HEK293 (cell line): ENCODE data around the gene USP12.
"Not testable (repeated sequence)": the region's sequence is repeated elsewhere in the genome, so short reads cannot be mapped to it uniquely, and the experiment has no call there.

Experiments used
- CTCF ChIA-PET: fragments of 350-600 bp; formaldehyde crosslinking; extraction: SDS; loops from one replicate; lab custom pipeline; 2021; ENCODE audit warnings: antibody characterized with exemption; lab: Yijun Ruan, JAX
- POLR2A ChIA-PET: fragments of 300-600 bp; formaldehyde crosslinking; extraction: SDS; loops from one replicate; lab custom pipeline; 2020; ENCODE audit warnings: antibody characterized with exemption, inconsistent platforms; lab: Yijun Ruan, JAX
- H3K27ac ChIP-seq: fragments of 200-500 bp; sonication (Bioruptor generic); 2 replicates; pipeline ENCODE4 v1.5.1; 2014; ENCODE audit warnings: low read depth, low read length, control low read depth, inconsistent platforms; ENCODE audit errors: extremely low read depth
- H3K36me3 ChIP-seq, 2 experiments: fragments of 200-500 bp in 1 of 2; sonication (Bioruptor generic) in 1 of 2; 1 replicate in 1 of 2; 2 replicates in 1 of 2; pipeline ENCODE4 v1.5.1; 2014 to 2017; ENCODE audit warnings: inconsistent platforms in 2 of 2, low read length in 2 of 2; ENCODE audit not compliant: control insufficient read depth in 2 of 2, insufficient read depth in 1 of 2
- H3K4me1 ChIP-seq: fragments of 200-500 bp; sonication (Bioruptor generic); 2 replicates; pipeline ENCODE4 v1.5.1; 2014; ENCODE audit warnings: mild to moderate bottlenecking, low read length, inconsistent platforms; ENCODE audit not compliant: control insufficient read depth, insufficient read depth
- H3K4me3 ChIP-seq: 2 replicates; pipeline ENCODE4 v1.5.1; 2011; ENCODE audit warnings: low read depth, mild to moderate bottlenecking, control low read depth, low read length, moderate library complexity
- H3K9me3 ChIP-seq: fragments of 200-500 bp; sonication (Bioruptor generic); 2 replicates; pipeline ENCODE4 v1.5.1; 2014; ENCODE audit warnings: low read depth, low read length, inconsistent platforms; ENCODE audit not compliant: control insufficient read depth, insufficient read depth
- BCL11A ChIP-seq: fragments of 450-650 bp; formaldehyde crosslinking; IDR thresholded peaks from 2 replicates; pipeline ENCODE4 v1.5.1; 2016; ENCODE audit warnings: low read depth, missing biosample characterization, missing genetic modification characterization
- BCL11B ChIP-seq: fragments of 450-650 bp; formaldehyde crosslinking; IDR thresholded peaks from 2 replicates; pipeline ENCODE4 v1.5.1; 2016; ENCODE audit warnings: low read depth, missing biosample characterization, missing genetic modification characterization
- GLIS1 ChIP-seq: fragments of 450-650 bp; formaldehyde crosslinking; IDR thresholded peaks from 2 replicates; pipeline ENCODE4 v1.5.1; 2016; ENCODE audit warnings: missing biosample characterization, missing genetic modification characterization
- HOXD13 ChIP-seq: sonication (generic); formaldehyde crosslinking; IDR thresholded peaks from 2 replicates; pipeline ENCODE4 v1.8.0; 2022; ENCODE audit warnings: missing genetic modification reagents, borderline replicate concordance
- KLF10 ChIP-seq: fragments of 450-650 bp; IDR thresholded peaks from 2 replicates; pipeline ENCODE4 v1.5.1; 2018; ENCODE audit warnings: missing biosample characterization, mild to moderate bottlenecking, missing genetic modification characterization
- SETDB1 ChIP-seq: IDR thresholded peaks from one replicate; pipeline ENCODE4 v1.6.1; 2017; ENCODE audit warnings: mild to moderate bottlenecking, low read length, moderate library complexity, mixed read lengths; ENCODE audit not compliant: insufficient read length
- TCF7L2 ChIP-seq: IDR thresholded peaks from 2 replicates; pipeline ENCODE4 v1.6.1; 2011; ENCODE audit warnings: low read depth, mild to moderate bottlenecking, inconsistent platforms, low read length, moderate library complexity, borderline replicate concordance
- ZNF114 ChIP-seq: fragments of 450-650 bp; formaldehyde crosslinking; IDR thresholded peaks from 2 replicates; pipeline ENCODE4 v1.5.0; 2017; ENCODE audit warnings: missing biosample characterization, missing genetic modification characterization
- ZNF148 ChIP-seq: fragments of 450-650 bp; formaldehyde crosslinking; IDR thresholded peaks from 2 replicates; pipeline ENCODE4 v1.5.0; 2017; ENCODE audit warnings: missing biosample characterization, missing genetic modification characterization, borderline replicate concordance
- ZNF335 ChIP-seq: fragments of 450-650 bp; formaldehyde crosslinking; conservative IDR thresholded peaks from 2 replicates; pipeline ENCODE4 v1.5.1; 2016; ENCODE audit warnings: missing biosample characterization, missing genetic modification characterization
- ZNF354C ChIP-seq: fragments of 450-650 bp; formaldehyde crosslinking; IDR thresholded peaks from 2 replicates; pipeline ENCODE4 v1.5.1; 2016; ENCODE audit warnings: missing biosample characterization, missing genetic modification characterization, low read depth, borderline replicate concordance
- ZNF48 ChIP-seq: fragments of 450-650 bp; formaldehyde crosslinking; IDR thresholded peaks from 2 replicates; pipeline ENCODE4 v1.5.1; 2016; ENCODE audit warnings: missing biosample characterization, missing genetic modification characterization
- ZNF558 ChIP-seq: fragments of 450-650 bp; formaldehyde crosslinking; IDR thresholded peaks from 2 replicates; pipeline ENCODE4 v1.5.1; 2016; ENCODE audit warnings: missing biosample characterization, missing genetic modification characterization
- ZNF585B ChIP-seq: fragments of 450-650 bp; formaldehyde crosslinking; IDR thresholded peaks from 2 replicates; pipeline ENCODE4 v1.5.1; 2016; ENCODE audit warnings: missing biosample characterization, missing genetic modification characterization
- ZNF624 ChIP-seq: fragments of 450-650 bp; formaldehyde crosslinking; IDR thresholded peaks from 2 replicates; pipeline ENCODE4 v1.5.1; 2017; ENCODE audit warnings: missing biosample characterization, missing genetic modification characterization
- ZNF658 ChIP-seq: fragments of 450-650 bp; formaldehyde crosslinking; IDR thresholded peaks from 2 replicates; pipeline ENCODE4; 2016; ENCODE audit warnings: missing biosample characterization, missing genetic modification characterization
- ZSCAN5A ChIP-seq: fragments of 450-650 bp; formaldehyde crosslinking; IDR thresholded peaks from 2 replicates; pipeline ENCODE4 v1.5.1; 2016; ENCODE audit warnings: missing biosample characterization, missing genetic modification characterization

Gene USP12

GRCh38 chr13:27123445-27123844 lies 48.2 kb downstream of the USP12 start:
- TF ChIP-seq SETDB1, result peak; percentile 59
- H3K9me3 ChIP-seq, H3K27ac ChIP-seq, H3K4me3 ChIP-seq, POLR2A ChIA-PET, CTCF ChIA-PET, H3K36me3 ChIP-seq, H3K4me1 ChIP-seq: not testable (repeated sequence)

DNA sequence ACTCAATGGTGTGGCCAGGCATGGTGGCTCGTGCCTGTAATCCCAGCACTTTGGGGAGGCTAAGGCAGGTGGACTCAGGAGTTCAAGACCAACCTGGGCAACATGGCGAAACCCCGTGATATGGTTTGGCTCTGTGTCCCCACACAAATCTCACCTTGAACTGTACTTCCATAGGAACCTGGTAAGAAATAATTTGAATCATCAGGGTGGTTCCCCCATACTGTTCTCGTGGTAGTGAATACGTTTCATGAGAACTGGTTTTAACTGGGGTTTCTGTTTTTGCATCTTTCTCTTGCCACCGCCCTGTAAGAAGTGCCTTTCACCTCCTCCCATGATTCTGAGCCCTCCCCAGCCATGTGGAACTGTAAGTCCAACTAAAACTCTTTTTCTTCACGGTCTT lies 49.6 kb downstream of the USP12 start:
- no peaks in the 10 kb centered on the region for H3K36me3 ChIP-seq
- H3K4me3 ChIP-seq, result no peak overlapping the region
- H3K9me3 ChIP-seq, result no peaks in the 10 kb centered on the region
- TF ChIP-seq BCL11B (tag by site-specific recombination) (no peak), ZNF624 (tag by site-specific recombination) (no peak), BCL11A (tag by site-specific recombination) (no peak), TCF7L2 (no peak), ZNF585B (tag by site-specific recombination) (no peak), KLF10 (tag by site-specific recombination) (no peak), ZNF148 (tag by site-specific recombination) (no peak), ZNF335 (tag by site-specific recombination) (no peak), ZNF114 (no peak), HOXD13 (CRISPR knock-in tag) (no peak), ZNF558 (no peak), GLIS1 (tag by site-specific recombination) (no peak), SETDB1 (no peak), ZNF658 (tag by site-specific recombination) (no peak), ZSCAN5A (tag by site-specific recombination) (no peak)
- H3K4me1 ChIP-seq, result peaks cover 11% of the 10 kb centered on the region
- H3K27ac ChIP-seq, result no peak overlapping the region
- POLR2A ChIA-PET, result no interaction called here
- CTCF ChIA-PET, result no interaction called here

DNA sequence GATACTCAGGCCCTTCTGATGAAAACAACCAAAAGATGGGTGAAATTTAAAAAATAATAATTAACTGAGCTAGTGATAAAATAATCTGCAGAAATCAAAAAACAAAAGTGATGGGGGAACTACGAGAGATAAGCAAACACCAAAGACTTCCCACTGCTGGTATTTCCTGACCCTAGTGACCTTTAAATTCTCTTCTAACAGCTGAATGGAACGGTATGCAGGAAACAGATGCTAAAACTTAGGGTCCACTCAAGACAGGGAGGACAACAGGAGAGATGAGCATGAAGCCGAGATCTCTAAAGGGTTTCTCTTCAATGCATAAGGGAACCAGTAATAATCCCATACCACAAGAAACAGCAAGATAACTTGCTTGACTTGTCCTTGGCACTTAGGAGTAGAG lies 50.8 kb downstream of the USP12 start:
- POLR2A ChIA-PET, result no interaction called here
- H3K4me1 ChIP-seq, result peaks cover 6% of the 10 kb centered on the region
- H3K36me3 ChIP-seq, result no peaks in the 10 kb centered on the region
- no peak overlapping the region for H3K4me3 ChIP-seq
- no peaks in the 10 kb centered on the region for H3K9me3 ChIP-seq
- H3K27ac ChIP-seq, result no peak overlapping the region
- no peak for TF ChIP-seq ZNF48 (tag by site-specific recombination)
- no peak for TF ChIP-seq ZNF354C (tag by site-specific recombination)
- CTCF ChIA-PET, result no interaction called here
